PC-3 (cell line): ENCODE measurements around the gene PIGO. TPM values are rescaled to one million over a fixed set of nuclear protein-coding genes. Genes with fewer than 3 reads are reported as not detected.

Experiments
- ATAC-seq: fragments of 200-7000 bp; cut with Tn5 transposase; 2 replicates; pipeline ENCODE4 v1.9.1; 2020; ENCODE audit warnings: mild to moderate bottlenecking, moderate library complexity
- BruUV-seq: library from RNA; stranded (reverse); fragments of 400-500 nt; replicated peaks from 2 replicates; lab custom pipeline; 2021; lab: Mats Ljungman, UMichigan
- CTCF ChIA-PET: fragments of 300-600 bp; sonication (Branson Sonifier 250); formaldehyde crosslinking; loops from one replicate; lab custom pipeline; 2022; ENCODE audit warnings: antibody characterized with exemption; lab: Charles Lee
- POLR2A ChIA-PET: fragments of 300-600 bp; sonication (Branson Sonifier 250); formaldehyde crosslinking; loops from one replicate; lab custom pipeline; 2022; ENCODE audit warnings: antibody characterized with exemption; ENCODE audit not compliant: unreplicated experiment; lab: Charles Lee
- DNase-seq: peaks from one replicate; pipeline ENCODE4 v3.0.0-alpha.2; 2015
- H2AFZ ChIP-seq: fragments of 300-600 bp; sonication (generic); 2 replicates; pipeline ENCODE4 v1.6.0; 2016; ENCODE audit warnings: antibody characterized with exemption, low read length
- H3F3A ChIP-seq: fragments of 300-600 bp; sonication (generic); one replicate; pipeline ENCODE4 v1.6.0; 2017; ENCODE audit warnings: antibody characterized with exemption, low read length, control low read depth, mild to moderate bottlenecking; ENCODE audit not compliant: unreplicated experiment
- H3K27ac ChIP-seq: fragments of 300-600 bp; sonication (generic); 2 replicates; pipeline ENCODE4 v1.5.1; 2016; ENCODE audit warnings: mild to moderate bottlenecking, low read length
- H3K27me3 ChIP-seq: fragments of 300-600 bp; sonication (generic); 2 replicates; pipeline ENCODE4 v1.6.1; 2016; ENCODE audit warnings: low read length, mixed read lengths
- H3K36me3 ChIP-seq: fragments of 300-600 bp; sonication (generic); 2 replicates; pipeline ENCODE4 v1.6.1; 2016; ENCODE audit warnings: low read depth, mixed run types, low read length, mixed read lengths
- H3K4me1 ChIP-seq: fragments of 300-600 bp; sonication (generic); 2 replicates; pipeline ENCODE4 v1.5.1; 2016; ENCODE audit warnings: low read length; ENCODE audit not compliant: insufficient read depth
- H3K4me2 ChIP-seq: fragments of 300-600 bp; sonication (generic); 2 replicates; pipeline ENCODE4 v1.6.0; 2016; ENCODE audit warnings: low read length
- H3K4me3 ChIP-seq: fragments of 300-600 bp; sonication (generic); 2 replicates; pipeline ENCODE4 v1.5.1; 2016; ENCODE audit warnings: mild to moderate bottlenecking, low read length, mixed read lengths
- H3K79me2 ChIP-seq: fragments of 300-600 bp; sonication (generic); 2 replicates; pipeline ENCODE4 v1.6.1; 2017; ENCODE audit warnings: low read length, mixed read lengths
- H3K9ac ChIP-seq: fragments of 300-600 bp; sonication (generic); 2 replicates; pipeline ENCODE4 v1.6.0; 2016; ENCODE audit warnings: mild to moderate bottlenecking, low read length
- H3K9me2 ChIP-seq: fragments of 300-600 bp; sonication (generic); replicated peaks from 2 replicates; pipeline ENCODE4 v1.6.1; 2016; ENCODE audit warnings: mixed run types, low read length, mixed read lengths
- H3K9me3 ChIP-seq: fragments of 300-600 bp; sonication (generic); 2 replicates; pipeline ENCODE4 v1.6.1; 2016; ENCODE audit warnings: low read length, mixed read lengths
- H4K20me1 ChIP-seq: fragments of 300-600 bp; sonication (generic); 2 replicates; pipeline ENCODE4 v1.6.1; 2016; ENCODE audit warnings: low read length, mixed read lengths
- CTCF ChIP-seq: fragments of 300-600 bp; sonication (generic); conservative IDR thresholded peaks from 2 replicates; pipeline ENCODE4 v1.5.1; 2017; ENCODE audit warnings: antibody characterized with exemption, low read depth, mild to moderate bottlenecking, low read length
- EZH2 ChIP-seq: fragments of 300-600 bp; sonication (generic); IDR thresholded peaks from one replicate; pipeline ENCODE4 v1.6.1; 2017; ENCODE audit warnings: antibody characterized with exemption, mild to moderate bottlenecking, low read length; ENCODE audit not compliant: unreplicated experiment
- EZH2phosphoT487 ChIP-seq: fragments of 300-600 bp; sonication (generic); IDR thresholded peaks from 2 replicates; pipeline ENCODE4 v1.6.1; 2018; ENCODE audit warnings: mild to moderate bottlenecking, antibody characterized with exemption, low read length, borderline replicate concordance
- intact Hi-C: fragments of 100-400 bp; cut with micrococcal nuclease; formaldehyde crosslinking; loops from 2 replicates; pipeline ENCODE4 v1.9.0; 2023
- total RNA-seq: library from RNA; depleted of rRNA; stranded (reverse); fragments of >200 nt; gene quantifications from 2 replicates; pipeline ENCODE4 v1.2.3, GENCODE V29; 2014

Gene PIGO
- total RNA-seq, 1 experiment from 2014 or later, result 18.2 TPM

DNA sequence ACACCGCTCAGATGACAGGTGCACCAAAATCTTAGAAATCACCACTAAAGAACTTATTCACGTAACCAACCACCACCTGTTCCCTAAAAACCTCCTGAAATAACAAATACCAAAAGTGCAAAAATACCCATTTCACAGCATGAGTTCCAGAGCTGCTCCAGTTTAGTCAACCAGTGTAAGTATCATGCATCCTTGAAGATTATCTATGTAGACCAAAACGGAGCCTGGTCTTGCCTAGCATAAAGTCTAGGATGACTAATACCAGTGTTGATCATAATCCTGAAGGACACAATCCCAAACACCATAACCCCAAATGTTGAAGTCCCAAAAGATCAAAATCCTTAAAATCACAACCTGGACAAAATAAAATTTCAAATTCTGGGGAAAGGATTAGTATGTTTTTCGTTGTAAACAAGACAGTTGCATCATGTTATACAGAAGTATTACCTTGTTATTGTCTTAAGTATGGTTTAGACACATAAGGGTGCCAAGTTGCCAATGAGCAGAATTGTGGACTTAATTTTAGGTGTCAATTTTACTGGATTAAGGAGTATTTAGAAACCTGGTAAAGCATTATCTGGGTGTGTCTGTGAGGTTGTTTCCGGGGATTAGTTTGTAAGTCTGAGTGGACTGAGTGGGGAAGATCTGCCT, 42.1 kb downstream of the PIGO start:
- no TSS peak for BruUV-seq
- ChIA-PET POLR2A (no interaction called here), CTCF (no interaction called here)

DNA sequence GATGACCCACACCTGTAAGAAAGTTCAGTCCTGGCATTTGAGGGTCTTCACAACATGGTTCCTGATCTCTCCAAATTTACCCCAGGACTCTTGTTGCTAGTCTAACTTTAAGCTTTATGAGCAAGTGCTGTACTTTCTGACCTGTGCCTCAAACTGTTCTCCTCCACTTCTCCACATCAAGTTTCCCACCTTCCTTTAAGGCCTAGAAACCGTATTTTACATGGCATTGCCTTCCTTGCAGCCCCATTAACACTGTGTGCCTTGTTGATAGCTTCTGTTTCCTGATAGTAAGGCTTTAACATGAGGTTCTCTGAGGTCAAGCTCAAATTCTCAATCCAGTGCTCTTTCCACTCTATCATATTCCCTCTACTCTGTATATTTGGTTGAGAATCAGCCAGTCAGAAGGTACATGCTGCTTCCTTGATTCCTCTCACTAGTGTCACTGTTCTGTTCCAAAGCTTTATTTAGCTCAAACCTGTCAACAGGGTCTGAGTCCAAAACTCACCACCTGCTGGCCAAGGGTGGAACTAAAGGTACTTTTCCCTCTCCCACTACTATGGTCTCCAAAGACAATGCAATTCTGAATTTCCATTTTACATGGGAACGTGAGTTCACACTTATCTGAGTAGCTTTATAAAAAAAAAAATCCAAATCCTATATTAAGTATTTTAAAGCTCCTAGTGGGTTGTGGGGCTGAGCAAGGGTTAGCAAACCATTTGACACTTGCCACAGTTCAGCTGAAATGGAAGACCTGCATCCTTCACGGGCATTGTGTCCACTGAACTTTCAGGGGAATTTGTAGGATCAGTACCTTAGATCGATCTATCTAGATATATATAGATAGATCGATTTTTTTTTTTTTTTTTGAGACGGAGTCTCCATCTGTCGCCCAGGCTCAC, 45.1 kb downstream of the PIGO start:
- intact Hi-C loops, result loop anchor here (1.0 kb wide), 1 partner anchor 152 kb away; no protein-coding TSS in a partner anchor
- H3K4me2 ChIP-seq, result no peak overlapping the region
- peaks cover 28% of the 10 kb centered on the region for H3K36me3 ChIP-seq
- DNase-seq, result peak; percentile 61
- no TSS peak for BruUV-seq
- no peaks in the 10 kb centered on the region for H3K79me2 ChIP-seq
- ATAC-seq, result peak; percentile 60
- H3K4me1 ChIP-seq, result no peaks in the 10 kb centered on the region
- TF ChIP-seq EZH2 (no peak), CTCF (peak; percentile 68), EZH2phosphoT487 (no peak)
- H4K20me1 ChIP-seq, result no peaks in the 10 kb centered on the region; the same call in 1 of the 2 replicates
- ChIA-PET POLR2A (interaction anchor here (0.6 kb wide), 1 partner anchor 63 kb away, joined by 3 read pairs; no protein-coding TSS in a partner anchor), CTCF (interaction anchor here (0.6 to 2.4 kb wide), 4 partner anchors 50 to 152 kb away, joined by 3 to 16 read pairs (median 7); no protein-coding TSS in a partner anchor)
- H3K9ac ChIP-seq, result no peak overlapping the region
- no peak overlapping the region for H2AFZ ChIP-seq
- H3F3A ChIP-seq, result no peaks in the 10 kb centered on the region
- no peak overlapping the region for H3K4me3 ChIP-seq
- H3K9me2 ChIP-seq, result no peaks in the 10 kb centered on the region
- no peak overlapping the region for H3K27ac ChIP-seq
- H3K9me3 ChIP-seq, result no peaks in the 10 kb centered on the region
- H3K27me3 ChIP-seq, result no peaks in the 10 kb centered on the region

More for the DNA sequence above, 42.1 kb downstream of the PIGO start:
- no peak overlapping the region for H3K4me2 ChIP-seq
- no peak overlapping the region for H2AFZ ChIP-seq
- H3F3A ChIP-seq, result no peaks in the 10 kb centered on the region
- H3K27ac ChIP-seq, result no peak overlapping the region
- intact Hi-C loops, result no loop called here
- no peak overlapping the region for H3K9ac ChIP-seq
- peaks cover 46% of the 10 kb centered on the region for H3K36me3 ChIP-seq
- no peaks in the 10 kb centered on the region for H3K79me2 ChIP-seq
- H3K9me2 ChIP-seq, result no peaks in the 10 kb centered on the region
- H3K27me3 ChIP-seq, result no peaks in the 10 kb centered on the region
- no peaks in the 10 kb centered on the region for H3K9me3 ChIP-seq
- no peaks in the 10 kb centered on the region for H3K4me1 ChIP-seq
- no peak overlapping the region for H3K4me3 ChIP-seq
- ATAC-seq, result no peak
- no peak for DNase-seq
- peaks cover 3% of the 10 kb centered on the region; the same call in 1 of the 2 replicates for H4K20me1 ChIP-seq
- TF ChIP-seq CTCF (no peak), EZH2 (no peak), EZH2phosphoT487 (no peak)
